ENCODE results near the gene HDAC4.

- TF ChIP-seq CTCF (conservative IDR thresholded peaks at IDR 0.05; ENCODE audit: low read length) (no peak), EZH2phosphoT487 (IDR thresholded peaks at IDR 0.05; ENCODE audit: borderline replicate concordance) (no peak)
Measured at GRCh38 chr2:239220981-239221396, 179.8 kb downstream of the HDAC4 start.

Measured in Loucy (cell line).